Choroid plexus epithelial cell (primary cell): ENCODE measurements around the gene CDK4.
A peak's percentile ranks its signal among the peaks of the same experiment; 100 is the strongest.
"Not testable (repeated sequence)": the region's sequence is repeated elsewhere in the genome, so short reads cannot be mapped to it uniquely, and the experiment has no call there.

ENCODE experiments used
- DNase-seq: peaks from one replicate; pipeline ENCODE4 v3.0.0-alpha.2; 2010; ENCODE audit warnings: low read depth
- H3K4me3 ChIP-seq: 2 replicates; pipeline ENCODE4 v1.5.1; 2011; ENCODE audit warnings: low read depth, mild to moderate bottlenecking, control low read depth, low read length, moderate library complexity
- CTCF ChIP-seq: conservative IDR thresholded peaks from 2 replicates; pipeline ENCODE4 v1.5.1; 2011; ENCODE audit warnings: low read depth, mild to moderate bottlenecking, control low read depth, inconsistent platforms, low read length, moderate library complexity

The CDK4 gene

GRCh38 chr12:57777911-57778310, 25.8 kb upstream of the CDK4 start:
- H3K4me3 ChIP-seq, result no peak overlapping the region
- DNase-seq, result no peak
- no peak for TF ChIP-seq CTCF

DNA sequence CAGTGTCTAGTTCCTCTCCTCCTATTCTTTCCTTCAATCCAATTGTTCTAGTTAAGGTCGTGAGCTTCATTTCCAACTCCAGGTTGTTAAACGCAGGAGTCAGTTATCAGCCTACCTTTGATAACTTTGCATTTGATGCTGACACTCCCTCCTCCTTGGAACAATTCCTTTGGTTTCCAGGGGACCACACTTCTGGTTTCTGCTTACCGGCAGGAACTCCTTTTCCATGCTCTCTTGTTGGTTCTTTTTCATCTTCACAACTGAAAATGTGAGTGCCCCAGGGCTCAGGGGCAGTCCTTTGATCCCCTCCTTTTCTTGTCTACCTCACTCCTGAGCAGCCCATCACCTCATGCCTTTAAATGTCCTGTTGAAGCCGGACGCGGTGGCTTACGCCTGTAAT, 25.3 kb upstream of the CDK4 start:
- DNase-seq, result no peak
- no peak overlapping the region for H3K4me3 ChIP-seq
- no peak for TF ChIP-seq CTCF

GRCh38 chr12:57776247-57776587, 24.1 kb upstream of the CDK4 start:
- no peak for DNase-seq
- no peak for TF ChIP-seq CTCF
- no peak overlapping the region for H3K4me3 ChIP-seq

DNA sequence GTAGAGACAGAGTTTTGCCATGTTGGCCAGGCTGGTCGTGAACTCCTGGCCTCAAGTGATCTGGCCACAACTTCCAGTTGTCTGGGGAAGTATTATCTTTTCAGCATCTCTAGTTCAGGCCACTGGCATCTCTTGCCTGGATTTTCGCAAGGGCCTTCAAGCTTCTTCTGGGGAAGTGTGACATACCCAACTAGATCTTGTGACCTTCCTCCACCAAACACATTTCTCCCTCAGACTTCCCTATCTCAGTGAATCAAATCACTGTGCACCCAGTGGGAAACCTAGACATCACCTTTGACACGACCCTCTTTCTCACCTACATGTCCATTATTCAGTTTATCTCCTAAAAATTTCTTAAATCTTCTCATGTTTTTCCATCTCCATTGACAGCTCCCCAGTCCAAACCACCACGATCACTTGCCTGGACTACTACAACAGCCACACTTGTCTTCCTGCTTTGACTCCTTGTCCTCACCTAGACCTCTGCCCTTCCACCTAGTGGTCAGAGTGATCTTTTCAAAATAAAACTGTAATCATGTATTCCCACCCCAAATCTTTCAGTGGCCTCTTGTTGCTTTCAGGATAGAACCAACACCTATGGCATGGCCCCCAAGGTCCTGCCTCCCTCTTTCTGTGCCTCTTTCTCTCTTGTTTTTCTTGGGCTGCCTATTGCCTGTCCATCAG, 23.6 kb upstream of the CDK4 start:
- TF ChIP-seq CTCF, result no peak
- DNase-seq, result no peak
- no peak overlapping the region for H3K4me3 ChIP-seq

- no peak overlapping the region for H3K4me3 ChIP-seq
- no peak for DNase-seq
- no peak for TF ChIP-seq CTCF
These were observed 22.9 kb upstream of the CDK4 start for GRCh38 chr12:57775044-57775443.

GRCh38 chr12:57774634-57775033, 22.5 kb upstream of the CDK4 start:
- not testable (repeated sequence) for DNase-seq, H3K4me3 ChIP-seq

DNA sequence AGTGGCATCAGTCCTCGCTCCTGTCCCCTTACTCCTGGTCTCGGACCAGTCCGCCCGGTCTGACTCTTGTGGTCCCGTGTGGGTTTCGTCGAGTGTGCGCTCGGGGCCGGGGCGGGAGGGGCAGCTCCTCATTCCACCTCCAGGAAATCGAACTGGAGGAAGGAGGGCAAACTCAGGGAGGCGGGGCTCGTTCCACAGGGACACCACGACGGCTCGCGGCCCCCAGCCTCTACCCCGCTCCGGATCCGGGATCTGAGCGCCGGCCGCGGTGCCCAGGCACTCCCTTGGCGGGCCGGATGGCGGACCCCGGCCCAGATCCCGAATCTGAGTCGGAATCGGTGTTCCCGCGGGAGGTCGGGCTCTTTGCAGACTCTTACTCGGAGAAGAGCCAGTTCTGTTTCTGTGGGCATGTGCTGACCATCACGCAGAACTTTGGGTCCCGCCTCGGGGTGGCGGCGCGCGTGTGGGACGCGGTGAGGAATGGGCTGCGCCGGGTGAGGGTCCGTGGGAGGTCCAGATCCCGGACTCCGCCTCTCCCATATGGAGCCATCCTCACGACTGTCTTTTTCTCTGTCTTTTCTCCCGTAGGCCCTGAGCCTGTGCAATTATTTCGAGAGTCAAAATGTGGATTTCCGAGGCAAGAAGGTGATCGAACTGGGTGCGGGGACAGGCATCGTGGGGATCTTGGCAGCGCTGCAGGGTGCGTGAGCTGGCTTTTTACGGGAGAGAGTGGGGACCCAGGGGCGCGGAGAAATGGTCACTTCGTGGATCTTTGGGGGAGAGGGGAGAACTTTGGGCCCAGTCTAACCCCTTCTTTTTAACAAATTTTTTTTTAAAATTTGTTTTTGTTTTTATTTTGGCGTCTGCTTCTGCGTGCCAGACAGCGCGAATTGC, 20.6 kb upstream of the CDK4 start, which contains the start of gene EEF1AKMT3:
Gene EEF1AKMT3 (plus strand): TSS at position 186 of the 894 bp plus-strand sequence. CDS start 111 bp downstream, at position 297.
- H3K4me3 ChIP-seq, result peak within 1 kb of the TSS; percentile 95
- no peak for TF ChIP-seq CTCF
- DNase-seq, result peak; percentile 36
